H1 (cell line): ENCODE measurements around the gene DRC7. TPM values are rescaled to one million over a fixed set of nuclear protein-coding genes. Genes with fewer than 3 reads are reported as not detected.

ENCODE experiments used
- CTCF ChIA-PET: fragments of 300-600 bp; sonication (Branson Sonifier 250); formaldehyde crosslinking; loops from one replicate; lab custom pipeline; 2021; ENCODE audit not compliant: partially characterized antibody; lab: Charles Lee
- POLR2A ChIA-PET: fragments of 300-600 bp; sonication (Branson Sonifier 250); formaldehyde crosslinking; loops from one replicate; lab custom pipeline; 2021; ENCODE audit warnings: inconsistent platforms; ENCODE audit not compliant: partially characterized antibody; lab: Charles Lee
- DNase-seq, 2 experiments: peaks; one replicate each; pipeline versions ENCODE4 v3.0.0 to v3.0.0-alpha.2; 2010 to 2022; ENCODE audit warnings: low spot score in 2 of 2, low read depth in 1 of 2, mixed read lengths in 1 of 2
- FAIRE-seq: peaks from 2 replicates; lab custom pipeline; 2011; peaks lifted over from hg19 to GRCh38; lab: Jason Lieb, UNC
- H2AFZ ChIP-seq: 2 replicates; pipeline ENCODE4 v1.8.1; 2012; ENCODE audit warnings: low read length, inconsistent platforms
- H2AK5ac ChIP-seq: 2 replicates; pipeline ENCODE4 v1.6.1; 2013; ENCODE audit warnings: low read depth, low read length
- H2BK120ac ChIP-seq: replicated peaks from 2 replicates; pipeline ENCODE3; 2013; ENCODE audit warnings: low read depth, low read length, inconsistent platforms
- H2BK12ac ChIP-seq: 2 replicates; pipeline ENCODE4 v1.6.1; 2013; ENCODE audit warnings: low read depth, low read length
- H2BK15ac ChIP-seq: 2 replicates; pipeline ENCODE4 v1.6.1; 2013; ENCODE audit warnings: low read length
- H2BK20ac ChIP-seq: 2 replicates; pipeline ENCODE4 v1.6.1; 2013; ENCODE audit warnings: low read length
- H2BK5ac ChIP-seq: 2 replicates; pipeline ENCODE4 v1.6.1; 2013; ENCODE audit warnings: low read depth, low read length
- H3K14ac ChIP-seq: 2 replicates; pipeline ENCODE4 v1.6.1; 2013; ENCODE audit warnings: inconsistent platforms; ENCODE audit not compliant: insufficient read length
- H3K18ac ChIP-seq: 2 replicates; pipeline ENCODE4 v1.6.1; 2013; ENCODE audit warnings: low read length; ENCODE audit errors: extremely low read depth
- H3K23ac ChIP-seq: 2 replicates; pipeline ENCODE4 v1.6.1; 2013; ENCODE audit warnings: inconsistent platforms; ENCODE audit not compliant: insufficient read length
- H3K23me2 ChIP-seq: 2 replicates; pipeline ENCODE4 v1.6.1; 2013; ENCODE audit warnings: low read depth, low read length
- H3K27ac ChIP-seq: 2 replicates; pipeline ENCODE4 v1.6.1; 2011; ENCODE audit warnings: low read depth, low read length, inconsistent platforms
- H3K27me3 ChIP-seq, 4 experiments: replicated peaks in 1 of 4; 1 replicate in 1 of 4; 2 replicates in 3 of 4; pipeline versions ENCODE4 v1.6.1 to v1.8.1; 2011 to 2013; ENCODE audit warnings: low read length in 3 of 4, mild to moderate bottlenecking in 3 of 4, inconsistent platforms in 2 of 4, mixed read lengths in 2 of 4, moderate library complexity in 1 of 4; ENCODE audit not compliant: control insufficient read depth in 3 of 4, insufficient read depth in 3 of 4; ENCODE audit errors: extremely low read depth in 1 of 4
- H3K36me3 ChIP-seq, 4 experiments: 2 replicates each; pipeline versions ENCODE4 v1.6.1 to v1.8.1; 2011 to 2013; ENCODE audit warnings: mild to moderate bottlenecking in 4 of 4, low read length in 3 of 4, moderate library complexity in 2 of 4, control low read depth in 1 of 4, inconsistent platforms in 1 of 4; ENCODE audit not compliant: insufficient read depth in 4 of 4, control insufficient read depth in 2 of 4
- H3K4ac ChIP-seq: replicated peaks from 2 replicates; pipeline ENCODE3; 2013; ENCODE audit warnings: low read length, low read depth, mixed read lengths, inconsistent platforms; ENCODE audit not compliant: insufficient read length
- H3K4me1 ChIP-seq, 4 experiments: replicated peaks in 1 of 4; 1 replicate in 1 of 4; 2 replicates in 3 of 4; pipeline versions ENCODE4 v1.6.1 to v1.8.1; 2011 to 2013; ENCODE audit warnings: low read length in 3 of 4, inconsistent platforms in 2 of 4, mixed read lengths in 1 of 4; ENCODE audit not compliant: insufficient read depth in 4 of 4, control insufficient read depth in 3 of 4
- H3K4me2 ChIP-seq, 2 experiments: 2 replicates each; pipeline versions ENCODE4 v1.6.1 to v1.8.1; 2011 to 2013; ENCODE audit warnings: low read depth in 2 of 2, low read length in 2 of 2, control low read depth in 1 of 2, inconsistent platforms in 1 of 2, mild to moderate bottlenecking in 1 of 2; ENCODE audit not compliant: insufficient read depth in 1 of 2
- H3K4me3 ChIP-seq, 4 experiments: fragments of 200-600, 300-600 bp in 1 of 4; sonication (generic), shearing (Covaris generic), sonication (Bioruptor Twin) in 1 of 4; 2 replicates each; pipeline versions ENCODE4 v1.5.1 to v1.8.1; 2011 to 2016; ENCODE audit warnings: low read length in 4 of 4, low read depth in 3 of 4, control low read depth in 2 of 4, inconsistent platforms in 2 of 4, mild to moderate bottlenecking in 2 of 4, mixed read lengths in 1 of 4, moderate library complexity in 1 of 4; ENCODE audit not compliant: insufficient read depth in 2 of 4; ENCODE audit errors: extremely low read depth in 1 of 4
- H3K56ac ChIP-seq: replicated peaks from 2 replicates; pipeline ENCODE3; 2013; ENCODE audit warnings: low read depth, mild to moderate bottlenecking, mixed read lengths, low read length, inconsistent platforms; ENCODE audit not compliant: insufficient read length
- H3K79me1 ChIP-seq: 2 replicates; pipeline ENCODE4 v1.6.1; 2013; ENCODE audit warnings: low read depth, low read length, control low read depth
- H3K79me2 ChIP-seq, 2 experiments: 2 replicates each; pipeline versions ENCODE4 v1.6.1 to v1.8.1; 2012 to 2013; ENCODE audit warnings: low read length in 2 of 2, mild to moderate bottlenecking in 2 of 2, inconsistent platforms in 1 of 2; ENCODE audit not compliant: insufficient read depth in 2 of 2, control insufficient read depth in 1 of 2
- H3K9ac ChIP-seq, 4 experiments: replicated peaks in 1 of 4; 1 replicate in 1 of 4; 2 replicates in 3 of 4; pipeline versions ENCODE4 v1.6.1 to v1.8.1; 2011 to 2013; ENCODE audit warnings: low read depth in 3 of 4, low read length in 3 of 4, control low read depth in 2 of 4, mild to moderate bottlenecking in 2 of 4, moderate library complexity in 2 of 4, inconsistent platforms in 1 of 4; ENCODE audit errors: extremely low read depth in 1 of 4
- H3K9me3 ChIP-seq, 2 experiments: 2 replicates each; pipeline versions ENCODE4 v1.6.1 to v1.8.1; 2012 to 2013; ENCODE audit warnings: mild to moderate bottlenecking in 2 of 2, moderate library complexity in 2 of 2, control low read depth in 1 of 2, inconsistent platforms in 1 of 2, low read depth in 1 of 2, low read length in 1 of 2, mixed read lengths in 1 of 2; ENCODE audit not compliant: insufficient read depth in 2 of 2
- H4K20me1 ChIP-seq, 2 experiments: replicated peaks in 1 of 2; 2 replicates each; pipeline versions ENCODE3 to v1.8.1; 2011 to 2013; ENCODE audit warnings: inconsistent platforms in 2 of 2, low read length in 2 of 2, mild to moderate bottlenecking in 1 of 2; ENCODE audit not compliant: insufficient read depth in 2 of 2, control insufficient read depth in 1 of 2
- H4K5ac ChIP-seq: 2 replicates; pipeline ENCODE4 v1.6.1; 2013; ENCODE audit warnings: low read length, low read depth, mixed read lengths, inconsistent platforms; ENCODE audit not compliant: insufficient read length
- H4K8ac ChIP-seq: 2 replicates; pipeline ENCODE4 v1.8.0; 2013; ENCODE audit warnings: mild to moderate bottlenecking, moderate library complexity, low read length, inconsistent platforms; ENCODE audit not compliant: insufficient read depth; ENCODE audit errors: extremely low read depth
- H4K91ac ChIP-seq: replicated peaks from 2 replicates; pipeline ENCODE3; 2013; ENCODE audit warnings: low read length, mixed read lengths, inconsistent platforms; ENCODE audit not compliant: insufficient read length
- WGBS, 2 experiments: shearing (Covaris generic) in 1 of 2; methylation state at CpG; one replicate each; pipeline versions ENCODE4 v1.1.6 to v1.1.7; 2013 to 2015; ENCODE audit warnings: low lambda C conversion rate in 2 of 2, mixed read lengths in 2 of 2, inconsistent platforms in 1 of 2, low coverage in 1 of 2, missing lambda C conversion rate in 1 of 2; ENCODE audit not compliant: insufficient replicate concordance in 2 of 2, insufficient coverage in 1 of 2, insufficient read length in 1 of 2; ENCODE audit errors: extremely low coverage in 1 of 2, missing lambda C conversion rate in 1 of 2; 5-methylcytosine and 5-hydroxymethylcytosine counted together
- polyA plus RNA-seq, 7 experiments: library from polyadenylated mRNA; depleted of rRNA in 3 of 7; stranded (reverse) in 5 of 7; unstranded in 2 of 7; fragments of >200 nt in 5 of 7; fragments of 200-250 nt in 2 of 7; gene quantifications; 1 replicate in 5 of 7; 2 replicates in 1 of 7; 4 replicates in 1 of 7; pipeline versions ENCODE4 v1.2.1 to v1.2.3, GENCODE V29; 2011 to 2013; ENCODE audit warnings: missing spikeins in 2 of 7, mixed read lengths in 2 of 7
- total RNA-seq: library from RNA; stranded (reverse); fragmentation: NEBNext Ultra II Directional; extraction: Animal tissue kit (Norgen Biotek cat#: 25700); gene quantifications from 2 replicates; pipeline ENCODE4 v1.2.1, GENCODE V29; 2021
- TF ChIP-seq, protein P1 (sequence below): IDR thresholded peaks from 2 replicates; pipeline ENCODE4 v1.6.1; 2012; ENCODE audit warnings: inconsistent platforms

Gene DRC7
- total and polyA plus RNA-seq, 2 of the 8 experiments (the other 6 are each of a cell fraction or from before 2014, with no cell fraction given) = 0.14 TPM; not detected in 1

DNA sequence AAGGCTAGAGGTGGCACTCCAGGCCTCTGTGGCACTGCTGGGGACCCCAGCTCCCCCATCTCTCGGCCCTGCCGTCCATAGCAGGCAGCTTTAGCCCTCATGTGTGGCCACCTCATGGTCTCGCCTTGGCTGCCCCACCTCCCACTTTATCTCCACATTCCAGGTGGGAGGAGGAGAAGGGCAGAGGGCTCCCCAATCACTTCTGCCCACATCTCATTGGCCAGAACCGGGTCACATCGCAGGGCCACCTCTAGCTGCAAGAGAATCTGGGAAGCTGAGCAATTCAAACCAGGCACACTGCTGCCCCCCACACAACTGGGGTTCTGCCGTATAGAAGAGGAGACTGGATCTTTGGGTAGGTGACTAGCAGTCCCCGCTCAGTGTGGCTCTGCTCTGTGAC is 1.6 kb downstream of the DRC7 start:
- H3K23ac ChIP-seq = no peak overlapping the region
- H3K4me1 ChIP-seq = no peaks in the 10 kb centered on the region; a peak in 1 of 7 replicates
- no peak for FAIRE-seq
- H3K4me3 ChIP-seq = no peak overlapping the region
- no peak overlapping the region for H2AFZ ChIP-seq
- H3K4me2 ChIP-seq = no peak overlapping the region
- 0 out of 2 replicates have a peak overlapping the region, but pooled peaks have one; percentile 29 for H2BK15ac ChIP-seq
- H3K36me3 ChIP-seq = no peaks in the 10 kb centered on the region
- CTCF ChIA-PET = interaction anchor here (1.0 to 1.5 kb wide), 3 partner anchors 11 to 47 kb away, joined by 3 to 4 read pairs (median 3); no protein-coding TSS in a partner anchor
- H3K14ac ChIP-seq = no peak overlapping the region
- H4K8ac ChIP-seq = no peak overlapping the region
- 0 out of 2 replicates have a peak, but pooled peaks cover 2% of the 10 kb centered on the region for H3K23me2 ChIP-seq
- H3K79me1 ChIP-seq = no peaks in the 10 kb centered on the region
- no peaks in the 10 kb centered on the region for H3K9me3 ChIP-seq
- no peak overlapping the region for H2AK5ac ChIP-seq
- no peak overlapping the region for H3K4ac ChIP-seq
- H3K18ac ChIP-seq = no peak overlapping the region
- TF ChIP-seq, protein P1, sequence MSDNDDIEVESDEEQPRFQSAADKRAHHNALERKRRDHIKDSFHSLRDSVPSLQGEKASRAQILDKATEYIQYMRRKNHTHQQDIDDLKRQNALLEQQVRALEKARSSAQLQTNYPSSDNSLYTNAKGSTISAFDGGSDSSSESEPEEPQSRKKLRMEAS = no peak
- TF ChIP-seq, all 59 proteins: peak for 0
- WGBS, 2 experiments = 88% methylated on average over 7 of the region's 7 CpGs; no CpG with 5 or more reads in 1 of the 2 experiments
- Histone ChIP-seq H3K79me2 (no peaks in the 10 kb centered on the region), H2BK5ac (no peak overlapping the region), H4K5ac (no peak overlapping the region), H3K27me3 (no peaks in the 10 kb centered on the region), H4K20me1 (no peaks in the 10 kb centered on the region), H3K56ac (no peak overlapping the region), H2BK12ac (no peak overlapping the region), H3K9ac (0 out of 7 replicates have a peak overlapping the region, but pooled peaks of 1 of the 4 experiments have one; percentile 13), H4K91ac (no peak overlapping the region), H2BK20ac (no peak overlapping the region), H3K27ac (no peak overlapping the region), H2BK120ac (no peak overlapping the region)
- POLR2A ChIA-PET = interaction anchor here (0.8 kb wide), 1 partner anchor 32 kb away, joined by 3 read pairs; no protein-coding TSS in a partner anchor
- no peak for DNase-seq
